AG08395 (cell line): Measurements from ENCODE around the gene NSMCE1.
"Not testable (repeated sequence)": the region's sequence is repeated elsewhere in the genome, so short reads cannot be mapped to it uniquely, and the experiment has no call there.

Source experiments
- DNase-seq: peaks from one replicate; pipeline ENCODE4 v3.0.0; 2012; ENCODE audit warnings: mixed read lengths, low spot score

The NSMCE1 gene

DNA sequence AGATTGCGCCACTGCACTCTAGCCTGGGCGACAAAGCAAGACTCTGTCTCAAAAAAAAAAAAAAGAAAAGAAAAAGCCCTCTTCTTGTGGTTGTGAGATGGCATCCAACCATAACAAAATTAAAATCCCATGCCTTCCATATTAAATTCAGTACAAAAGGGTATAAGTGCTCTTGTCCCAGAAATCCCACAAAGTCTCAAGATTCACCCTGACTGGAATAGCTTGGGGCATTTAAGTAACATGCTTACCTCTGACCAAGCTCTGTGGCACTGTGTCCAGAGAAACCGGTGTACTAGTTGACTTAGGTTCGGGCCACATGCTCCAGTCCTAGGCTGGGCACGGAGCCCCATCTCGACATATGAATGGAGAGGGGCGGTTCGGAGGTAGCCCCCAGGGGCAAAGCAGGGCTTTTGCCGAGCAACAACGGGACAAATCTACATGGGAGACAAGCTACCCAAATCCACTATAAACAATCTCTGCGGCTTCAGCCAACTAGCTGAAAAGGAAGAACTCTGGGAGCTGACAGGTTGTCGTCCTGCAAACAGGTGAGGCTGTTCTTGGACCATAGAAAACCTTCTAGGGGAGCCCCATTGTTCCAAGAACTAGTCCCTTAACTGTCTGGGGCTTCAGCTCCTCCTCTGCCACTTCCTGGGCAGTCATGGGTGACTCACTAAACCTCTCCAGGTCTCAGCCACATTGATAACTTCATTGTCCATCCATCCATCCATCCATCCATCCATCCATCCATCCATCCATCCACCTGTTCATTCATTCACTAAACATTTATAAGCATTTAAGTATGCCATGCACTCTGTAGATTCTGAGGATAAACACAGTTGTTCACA is 34.9 kb upstream of the NSMCE1 start:
- DNase-seq = no peak

DNA sequence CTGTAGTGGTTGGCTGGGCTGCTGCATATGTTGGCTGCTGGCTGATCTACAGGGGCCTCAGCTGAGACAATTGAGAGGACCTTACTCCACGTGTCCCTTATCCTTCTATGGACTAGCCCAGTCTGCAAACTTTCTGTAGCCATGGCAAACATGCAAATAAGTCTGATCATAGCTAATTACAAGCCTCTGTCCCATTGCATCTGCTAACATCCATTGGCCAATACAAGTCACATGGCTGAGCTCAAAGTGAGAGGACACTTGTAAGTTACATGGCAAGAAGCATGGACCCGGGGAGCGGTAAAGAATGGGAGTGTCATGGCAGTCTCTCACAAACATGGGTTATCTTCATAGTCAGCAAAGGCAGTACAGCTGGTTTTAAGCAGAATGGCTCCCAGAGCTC is 33.6 kb upstream of the NSMCE1 start:
- no peak for DNase-seq

DNA sequence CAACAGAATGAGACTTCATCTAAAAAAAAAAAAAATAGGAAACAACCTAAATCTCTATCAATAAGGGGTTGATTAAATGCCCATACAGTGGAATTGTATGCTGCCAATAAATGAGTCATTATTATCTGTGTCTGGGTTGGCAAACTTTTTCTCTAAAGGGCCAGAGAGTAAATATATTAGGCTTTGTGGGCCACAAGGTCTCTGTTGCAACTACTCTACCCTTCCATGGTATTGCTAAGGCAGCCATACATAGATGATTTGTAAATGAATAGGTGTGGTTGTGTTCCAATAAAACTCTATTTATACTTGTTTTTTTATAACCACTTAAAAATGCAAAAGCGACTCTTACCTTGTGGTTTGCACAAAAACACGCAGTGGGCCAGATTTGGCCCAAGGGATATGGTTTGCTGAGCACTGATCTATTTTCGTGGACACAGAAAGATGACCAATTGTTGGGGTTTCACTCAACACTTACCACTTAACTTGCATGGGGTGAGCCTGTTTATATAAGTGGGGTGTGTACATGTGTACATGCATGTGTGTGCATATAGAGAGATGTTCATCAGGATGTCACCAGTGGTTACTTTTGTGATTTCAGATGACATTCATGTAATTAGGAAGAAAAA is 32.8 kb upstream of the NSMCE1 start:
- no peak for DNase-seq

DNA sequence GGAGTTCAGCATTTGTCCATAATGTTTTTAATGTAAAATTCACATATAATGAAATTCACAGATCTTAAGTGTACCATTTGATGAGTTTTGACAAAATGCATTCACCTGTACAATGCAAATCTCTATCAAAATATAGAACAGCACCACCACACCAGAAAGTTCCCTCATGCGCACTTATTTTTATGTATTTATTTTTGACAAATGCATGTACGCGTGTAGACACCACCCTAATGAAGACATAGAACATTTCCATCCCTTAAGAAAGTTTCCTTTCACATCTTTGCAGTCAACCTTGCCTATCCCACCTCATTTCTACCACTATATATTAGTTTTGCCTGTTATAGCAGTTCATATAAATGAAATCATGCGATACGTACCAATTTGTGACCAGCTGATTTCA is 29.6 kb upstream of the NSMCE1 start:
- DNase-seq = no peak

DNA sequence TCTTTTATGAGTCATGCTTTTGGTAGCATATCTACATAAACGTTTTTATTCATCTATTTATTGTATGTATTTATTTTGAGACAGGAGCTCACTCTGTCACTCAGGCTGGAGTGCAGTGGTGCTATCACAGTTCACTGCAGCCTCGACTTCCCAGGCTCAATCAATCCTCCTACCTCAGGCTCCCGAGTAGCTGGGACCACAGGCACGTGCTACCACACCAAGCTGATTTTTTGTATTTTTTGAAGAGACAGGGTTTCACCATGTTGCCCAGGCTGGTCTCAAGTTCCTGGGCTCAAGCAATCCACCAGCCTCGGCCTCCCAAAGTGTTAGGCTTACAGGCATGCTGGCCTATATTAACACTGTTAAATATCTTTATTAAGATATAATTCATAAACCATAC is 24.8 kb upstream of the NSMCE1 start:
- no peak for DNase-seq

DNA sequence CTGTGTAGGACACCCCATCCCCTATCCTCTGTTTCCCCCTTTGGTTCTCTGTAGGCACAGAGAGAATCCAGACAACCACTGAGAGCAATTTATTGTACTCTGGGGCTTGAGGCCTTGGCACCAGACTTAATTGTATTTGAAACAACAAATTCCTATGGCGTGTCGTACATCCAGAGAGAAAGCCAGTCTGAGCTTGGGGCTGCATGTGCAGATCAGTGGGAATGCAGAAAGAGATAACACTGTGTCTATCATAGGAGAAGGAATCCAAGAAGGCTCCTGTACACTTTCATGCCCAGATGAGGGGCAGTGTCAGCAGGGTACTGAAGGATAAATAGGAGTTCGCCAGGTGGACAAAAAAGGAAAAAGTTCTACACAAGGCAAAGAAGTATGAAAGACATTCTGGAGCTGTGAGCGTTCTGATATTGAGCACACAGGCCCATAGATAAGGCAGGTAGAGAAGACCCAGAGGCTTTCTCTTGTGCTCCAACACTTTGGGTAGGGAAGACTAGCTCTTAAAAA is 23.2 kb upstream of the NSMCE1 start:
- DNase-seq = no peak

DNA sequence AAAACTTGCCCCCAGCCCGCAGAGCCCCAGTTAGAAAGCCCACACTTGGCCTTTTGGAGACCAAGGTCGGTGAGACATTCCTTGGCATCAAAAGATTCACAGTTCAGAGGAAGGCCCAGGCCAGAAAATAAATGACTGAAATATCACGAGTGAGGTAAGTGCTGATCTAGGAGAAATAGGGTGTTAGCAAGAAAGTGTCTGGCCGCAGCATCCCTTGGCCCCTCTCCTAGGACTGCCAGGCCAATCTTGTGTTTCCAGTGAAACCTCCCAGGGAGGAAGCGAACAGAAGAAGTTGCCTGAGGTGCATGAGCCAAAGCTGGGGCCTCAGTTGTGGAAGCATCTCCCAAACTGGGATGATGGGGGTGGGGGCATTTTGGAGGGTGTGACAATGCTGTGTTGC is 22.5 kb upstream of the NSMCE1 start:
- DNase-seq = no peak

DNA sequence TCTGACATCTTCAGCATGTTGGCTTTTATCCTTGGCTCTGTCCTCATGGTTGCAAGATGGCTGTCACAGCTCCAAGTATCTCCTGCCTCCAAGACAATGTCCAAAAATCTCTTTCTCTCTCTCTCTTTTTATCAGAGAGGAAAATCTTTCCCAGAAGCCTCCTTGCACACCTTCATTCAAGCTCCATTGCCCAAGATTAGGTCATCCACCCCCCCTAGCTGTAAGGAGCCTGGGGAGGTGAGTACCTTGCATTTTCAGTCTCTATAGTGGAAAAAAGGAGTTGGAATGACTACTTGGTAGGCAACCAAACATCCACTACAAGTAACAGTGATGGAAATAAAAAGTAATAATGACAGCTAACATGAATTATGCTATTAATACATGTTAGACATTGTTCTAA is 22.0 kb upstream of the NSMCE1 start:
- no peak for DNase-seq

DNA sequence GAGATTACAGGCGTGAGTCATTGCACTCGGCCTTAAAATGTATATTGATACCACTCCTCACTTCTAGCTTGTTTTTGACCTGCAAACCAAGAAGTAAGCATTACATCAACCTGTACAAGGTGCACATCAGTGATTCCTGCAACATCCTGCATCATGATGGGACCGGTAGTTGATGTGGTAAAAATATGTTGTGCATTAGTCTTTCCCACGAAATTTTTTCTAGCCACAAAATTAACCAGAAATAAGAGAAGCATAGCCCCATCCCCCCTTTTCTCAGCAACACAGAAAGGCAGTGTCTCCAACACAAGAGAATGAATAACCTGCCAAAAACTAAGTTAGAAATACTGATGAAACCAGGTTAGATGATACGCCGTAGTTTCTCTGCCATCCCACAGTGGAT is 21.1 kb upstream of the NSMCE1 start:
- DNase-seq = no peak

DNA sequence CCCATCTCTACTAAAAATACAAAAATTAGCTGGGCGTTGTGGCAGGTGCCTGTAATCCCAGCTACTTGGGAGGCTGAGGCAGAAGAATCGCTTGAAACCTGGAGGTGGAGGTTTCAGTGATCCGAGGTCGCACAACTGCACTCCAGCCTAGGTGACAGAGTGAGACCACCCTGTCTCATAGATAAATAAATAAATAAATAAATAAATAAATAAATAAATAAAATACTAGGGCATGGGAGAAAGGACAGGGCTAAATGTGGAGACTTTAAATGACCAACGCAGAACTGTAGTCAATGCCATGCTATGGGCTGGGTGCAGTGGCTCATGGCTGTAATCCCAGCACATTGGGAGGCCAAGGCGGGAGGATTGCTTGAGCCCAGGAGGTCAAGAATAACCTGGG is 19.7 kb upstream of the NSMCE1 start:
- DNase-seq = not testable (repeated sequence)

DNA sequence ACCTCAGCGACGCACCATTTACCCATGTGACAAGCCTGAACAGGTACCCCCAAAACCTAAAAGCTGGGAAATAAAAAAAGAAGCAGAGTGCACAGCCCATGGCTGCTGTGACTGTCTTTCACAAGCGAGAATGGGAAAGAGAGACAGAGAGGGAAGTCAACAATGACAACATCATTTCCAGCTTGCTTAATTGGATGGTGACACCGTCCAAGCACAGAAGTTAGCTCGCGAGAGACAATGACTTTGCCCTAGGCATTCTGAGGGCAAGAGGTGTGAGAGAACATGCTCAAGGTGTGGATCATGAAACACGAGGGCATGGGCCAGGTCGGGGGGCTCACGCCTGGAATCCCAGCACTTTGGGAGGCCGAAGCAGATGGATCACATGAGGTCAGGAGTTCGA is 19.3 kb upstream of the NSMCE1 start:
- no peak for DNase-seq

DNA sequence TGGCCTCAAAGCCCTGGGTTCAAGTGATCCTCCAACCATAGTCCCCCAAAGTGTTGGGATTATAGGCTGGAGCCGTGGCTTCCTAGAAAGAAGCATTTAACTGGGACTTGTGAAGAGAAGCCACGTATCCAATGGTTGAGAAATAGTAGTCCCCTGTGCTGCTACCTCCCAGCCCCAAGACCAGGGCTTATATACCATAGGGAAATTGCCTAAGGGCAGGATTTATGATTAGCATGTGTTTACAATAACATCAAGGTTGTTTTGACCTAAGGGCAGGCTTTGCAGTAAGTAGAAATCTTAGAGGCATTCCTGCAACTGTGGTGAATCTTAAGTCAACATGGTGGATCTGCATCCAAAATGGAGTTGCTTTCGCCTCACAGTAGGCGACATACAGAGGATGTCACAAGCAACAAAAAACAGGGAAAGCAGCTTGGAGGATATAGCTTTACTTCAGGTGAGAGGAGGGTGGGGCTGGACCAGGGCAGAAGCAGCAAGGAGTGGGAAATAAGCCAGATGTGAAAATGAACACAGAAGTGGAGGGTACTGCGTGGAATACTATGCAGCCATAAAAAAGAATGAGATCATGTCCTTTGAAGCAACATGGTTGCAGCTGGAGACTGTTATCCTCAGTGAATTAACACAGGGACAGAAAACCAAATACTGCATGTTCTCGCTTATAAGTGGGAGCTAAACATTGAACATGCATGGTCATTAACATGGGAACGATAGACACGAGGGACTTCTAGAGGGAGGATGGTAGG is 18.7 kb upstream of the NSMCE1 start:
- DNase-seq = no peak

DNA sequence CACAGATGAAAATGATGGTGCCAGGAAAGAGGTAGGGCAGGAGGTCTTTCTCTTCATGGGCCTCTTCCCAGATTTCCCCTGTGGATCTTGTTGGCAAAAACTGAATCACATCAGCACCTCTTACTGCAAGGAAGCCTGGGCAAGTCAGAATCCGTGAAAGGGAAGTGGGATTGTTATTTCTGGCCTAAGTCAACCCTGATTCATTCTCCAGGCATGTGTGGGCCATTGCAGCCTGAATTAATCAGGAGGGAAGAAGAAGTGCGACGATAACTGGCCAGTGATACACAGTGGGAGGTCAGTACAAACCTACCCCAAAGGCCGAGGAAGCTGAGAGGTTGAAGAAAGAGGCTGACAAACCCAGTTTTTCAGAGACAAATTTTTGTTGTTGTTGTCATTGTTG is 17.9 kb upstream of the NSMCE1 start:
- DNase-seq = peak; percentile 94

DNA sequence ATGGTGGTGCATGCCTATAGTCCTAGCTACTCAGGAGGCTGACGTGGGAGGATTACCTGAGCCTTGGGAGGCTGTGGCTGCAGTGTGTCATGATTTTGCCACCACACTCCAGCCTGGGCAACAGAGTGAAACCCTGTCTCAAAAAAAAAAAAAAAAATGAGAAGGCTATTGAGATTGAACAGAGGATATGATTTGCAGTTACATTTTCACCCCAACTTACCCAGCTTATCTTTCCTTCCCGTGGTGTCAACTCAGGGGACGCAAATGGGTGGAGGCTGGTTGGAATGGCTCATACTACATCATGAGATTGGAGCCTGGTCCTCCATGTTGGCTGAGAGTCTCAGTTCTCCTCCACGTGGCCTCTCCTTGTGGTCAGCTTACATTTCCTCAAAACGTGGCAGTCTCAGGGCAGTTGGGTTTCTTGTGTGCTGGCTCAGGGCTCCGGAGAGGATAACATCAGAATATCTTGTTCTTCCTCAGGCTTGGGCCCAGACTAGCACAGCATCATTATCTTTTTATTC is 17.2 kb upstream of the NSMCE1 start:
- no peak for DNase-seq

DNA sequence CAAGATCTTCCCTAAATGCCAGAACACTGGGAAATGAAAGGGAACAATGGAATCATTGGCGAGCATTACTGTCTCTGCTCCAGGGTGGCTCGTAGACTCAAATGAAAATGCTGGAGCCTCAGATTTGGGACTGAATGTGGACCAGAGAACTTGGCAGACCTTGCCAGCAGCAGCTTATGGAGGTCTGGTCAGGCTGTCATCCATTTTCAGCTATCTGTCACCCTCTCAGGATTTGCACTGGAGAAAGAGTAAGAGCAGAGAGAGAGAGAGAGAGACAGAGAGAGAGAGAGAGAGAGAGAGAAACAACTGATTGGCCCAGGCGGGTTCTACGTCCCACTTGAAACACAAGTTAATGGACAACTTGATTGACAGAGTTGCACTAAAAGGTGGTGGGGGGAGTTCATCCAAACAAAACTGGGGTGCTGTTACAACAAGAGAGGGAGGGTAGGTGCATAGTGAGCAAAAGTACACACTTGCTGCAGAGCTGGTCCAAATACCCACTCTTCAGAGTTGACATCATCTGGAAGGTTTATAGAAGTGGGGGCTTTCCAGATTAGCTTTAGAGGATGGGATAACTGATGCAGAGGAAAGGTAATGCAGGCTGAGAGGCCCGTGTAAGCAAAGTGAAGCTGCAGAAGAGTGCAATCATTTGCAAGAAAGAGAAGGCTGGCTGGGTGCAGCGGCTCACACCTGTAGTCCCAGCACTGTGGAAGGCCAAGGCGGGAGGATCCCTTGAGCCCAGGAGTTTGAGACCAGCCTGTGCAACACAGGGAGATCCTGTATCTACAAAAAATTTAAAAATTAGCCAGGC is 16.5 kb upstream of the NSMCE1 start:
- DNase-seq = no peak

DNA sequence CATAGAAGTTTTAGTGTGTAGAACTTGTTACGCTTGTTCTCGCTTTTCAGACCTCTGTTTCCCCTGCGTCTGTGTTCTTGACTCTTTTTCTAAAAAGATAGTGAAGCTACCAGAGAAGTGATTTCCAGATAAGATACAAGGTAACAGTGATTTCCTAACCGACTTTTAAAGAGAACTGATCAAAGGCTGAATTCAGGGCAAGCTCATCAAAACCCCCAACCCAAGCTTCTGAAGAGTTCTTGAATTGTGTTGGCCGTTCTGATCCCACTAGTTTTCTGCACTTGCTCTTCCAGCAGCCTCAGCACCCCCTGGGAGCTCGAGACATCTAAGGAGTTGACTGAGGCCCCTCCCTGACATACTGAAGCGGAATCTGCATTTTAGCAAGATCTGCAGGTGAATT is 12.7 kb upstream of the NSMCE1 start:
- DNase-seq = no peak

DNA sequence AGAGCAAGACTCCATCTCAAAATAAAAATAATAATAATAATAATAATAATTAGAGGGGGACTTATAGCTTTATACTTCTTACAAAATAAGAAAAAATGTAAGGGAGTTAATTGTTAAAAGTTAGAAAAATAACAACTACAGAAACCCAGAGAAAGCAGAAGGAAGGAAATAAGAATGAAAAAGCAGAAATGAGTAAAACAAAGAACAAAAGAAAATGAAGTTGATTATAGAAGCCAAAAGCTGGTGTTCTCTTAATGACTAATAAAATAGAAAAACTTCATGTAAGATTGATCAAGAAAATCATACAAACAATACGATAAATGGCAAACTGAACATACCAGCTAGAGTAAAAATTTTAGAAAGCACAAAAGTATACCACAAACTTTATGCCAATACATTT is 6.8 kb upstream of the NSMCE1 start:
- DNase-seq = no peak

DNA sequence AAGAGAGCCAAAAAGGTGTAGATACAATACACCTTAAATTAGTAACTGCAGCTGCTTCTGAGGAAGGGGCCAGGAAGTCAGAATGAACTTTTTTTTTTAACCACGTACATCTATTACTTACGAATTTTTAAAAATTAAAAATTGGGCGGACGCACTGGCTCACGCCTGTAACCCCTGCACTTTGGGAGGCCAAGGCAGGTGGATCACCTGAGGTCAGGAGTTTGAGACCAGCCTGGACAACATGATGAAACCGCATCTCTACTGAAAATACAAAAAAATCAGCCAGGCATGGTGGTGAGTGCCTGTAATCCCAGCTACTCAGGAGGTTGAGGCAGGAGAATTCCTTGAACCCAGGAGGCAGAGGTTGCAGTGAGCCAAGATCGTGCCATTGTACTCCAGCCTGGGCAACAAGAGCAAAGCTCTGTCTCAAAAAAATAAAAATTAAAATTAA is 5.9 kb upstream of the NSMCE1 start:
- not testable (repeated sequence) for DNase-seq

DNA sequence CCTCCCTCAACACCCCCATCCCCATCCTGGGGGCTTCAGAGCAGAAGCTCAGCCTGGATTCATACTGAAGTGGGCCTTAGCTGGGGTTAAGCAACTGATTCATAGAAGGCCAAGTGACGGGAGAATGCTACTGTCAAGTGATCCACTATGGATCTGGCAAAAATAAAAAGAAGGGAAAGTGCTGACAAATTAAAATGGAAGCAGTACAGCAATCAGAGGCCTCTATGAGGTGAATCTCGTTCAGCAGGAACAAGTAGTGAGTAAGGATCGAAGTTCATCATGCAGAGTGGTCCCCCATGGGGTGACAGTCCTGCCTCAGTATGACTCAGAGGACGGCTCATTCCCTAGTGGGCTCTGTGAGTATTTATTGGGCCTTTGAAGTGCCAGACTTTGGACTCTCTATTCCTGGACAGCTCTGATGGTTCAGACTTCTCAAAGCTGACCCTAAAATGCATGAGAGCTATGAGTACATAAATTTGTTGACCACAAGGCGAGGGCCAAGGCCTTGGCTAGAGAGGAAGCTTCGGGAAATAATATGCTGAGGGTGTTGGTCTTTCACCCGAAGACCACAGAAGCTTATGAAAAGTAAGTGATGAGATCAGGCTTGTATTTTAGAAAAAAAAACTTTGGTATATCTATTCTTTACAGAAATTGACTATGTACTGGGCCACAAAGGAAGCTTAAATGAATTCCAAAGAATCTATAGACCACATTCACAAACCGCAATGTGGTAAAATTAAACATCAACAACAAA is 5.3 kb upstream of the NSMCE1 start:
- DNase-seq = peak; percentile 39

DNA sequence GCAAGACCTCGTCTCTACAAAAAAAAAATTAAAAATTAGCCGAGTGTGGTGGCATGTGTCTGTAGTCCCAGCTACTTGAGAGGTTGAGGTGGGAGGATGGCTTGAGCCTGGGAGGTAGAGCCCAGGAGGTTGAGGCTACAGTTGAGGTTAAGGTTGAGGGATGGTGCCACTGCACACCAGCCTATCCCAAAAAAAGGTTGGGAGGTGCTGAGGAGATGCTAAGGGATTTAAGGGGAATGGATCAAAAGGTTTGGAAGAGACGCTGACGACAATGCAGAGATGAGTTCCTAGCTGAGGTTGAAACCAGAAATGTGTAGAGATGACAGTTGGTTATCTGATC is 4.7 kb upstream of the NSMCE1 start:
- no peak for DNase-seq

DNA sequence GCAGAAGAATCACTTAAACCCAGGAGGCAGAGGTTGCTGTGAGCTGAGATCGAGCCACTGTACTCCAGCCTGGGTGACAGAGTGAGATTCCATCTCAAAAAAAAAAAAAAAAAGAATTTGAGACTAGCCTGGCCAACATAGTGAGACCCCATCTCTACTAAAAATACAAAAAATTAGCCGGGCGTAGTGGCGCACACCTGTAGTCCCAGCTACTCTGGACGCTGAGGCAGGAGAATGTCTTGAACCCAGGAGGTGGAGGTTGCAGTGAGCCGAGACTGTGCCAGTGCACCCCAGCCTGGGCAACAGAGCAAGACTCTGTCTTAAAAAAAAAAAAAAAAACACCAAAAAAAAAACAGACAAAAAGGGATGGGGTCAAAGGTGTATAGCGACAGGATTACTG is 4.1 kb upstream of the NSMCE1 start:
- not testable (repeated sequence) for DNase-seq
